ENCODE results near the gene ADPGK. TPM values are rescaled to one million over a fixed set of nuclear protein-coding genes. Genes with fewer than 3 reads are reported as not detected.

The ADPGK gene
- total and polyA plus RNA-seq, 11 donors = 7.1 to 31.7 (median 10.4) TPM

GRCh38 chr15:72783004-72783639 is 436 bp downstream of the ADPGK start:
- Histone ChIP-seq H3K4me3 (peak overlapping the region; percentile 77 to 100 (median 90)), H3K9me3 (no peaks in the 10 kb centered on the region), H3K27ac (peak overlapping the region; percentile 78 to 98 (median 88)), H3K4me1 (peaks cover 0 to 40% (median 23%) of the 10 kb centered on the region in 12 donors), H3K36me3 (peaks cover 0 to 33% (median 4%) of the 10 kb centered on the region in 9 donors), H3K27me3 (no peaks in the 10 kb centered on the region)
- TF ChIP-seq POLR2A (IDR thresholded peaks at IDR 0.05) (no peak), CTCF (IDR thresholded peaks at IDR 0.05) (no peak)
- WGBS, 4 donors = 0 to 1% (median 1%) methylated on average over 42 to 52 of the region's 52 CpGs
- ATAC-seq (peak in 1 of 4 donors; percentile 45), DNase-seq (peak in 2 of 5 donors; percentile 30 to 43)
- intact Hi-C loops (cut with DNase I) = loop anchor here in 6 of 10 donors (2.0 to 10.0 kb wide), 7 partner anchors 270 to 492 kb away; partner anchors contain the start of genes NEO1 (in 2 of the 6) and ARIH1 (in 1 of the 6)

GRCh38 chr15:72782274-72783003 is 1.1 kb downstream of the ADPGK start:
- H3K9me3 ChIP-seq = no peaks in the 10 kb centered on the region
- intact Hi-C loops (cut with DNase I) = loop anchor here in 6 of 10 donors (2.0 to 10.0 kb wide), 7 partner anchors 270 to 492 kb away; partner anchors contain the start of genes NEO1 (in 2 of the 6) and ARIH1 (in 1 of the 6)
- WGBS, 4 donors = 47 to 50% (median 47%) methylated on average over 14 of the region's 14 CpGs
- peaks cover 0 to 39% (median 10%) of the 10 kb centered on the region in 9 donors for H3K36me3 ChIP-seq
- peaks cover 0 to 40% (median 23%) of the 10 kb centered on the region in 12 donors for H3K4me1 ChIP-seq
- ATAC-seq (no peak), DNase-seq (no peak)
- H3K27ac ChIP-seq = peak overlapping the region in 10 of 12 donors; percentile 81 to 98 (median 90)
- peak overlapping the region; percentile 77 to 100 (median 90) for H3K4me3 ChIP-seq
- TF ChIP-seq CTCF (IDR thresholded peaks at IDR 0.05) (no peak), POLR2A (IDR thresholded peaks at IDR 0.05) (no peak)
- no peaks in the 10 kb centered on the region for H3K27me3 ChIP-seq

GRCh38 chr15:72781631-72782030 is 1.9 kb downstream of the ADPGK start:
- Histone ChIP-seq H3K9me3 (no peaks in the 10 kb centered on the region), H3K4me3 (peak overlapping the region in 4 of 12 donors; percentile 83 to 98 (median 90)), H3K27ac (peak overlapping the region in 1 of 12 donors; percentile 98), H3K27me3 (no peaks in the 10 kb centered on the region), H3K36me3 (peaks cover 0 to 48% (median 14%) of the 10 kb centered on the region in 9 donors), H3K4me1 (peaks cover 0 to 40% (median 23%) of the 10 kb centered on the region in 12 donors)
- WGBS, 4 donors = 76 to 85% (median 83%) methylated on average over 6 of the region's 6 CpGs
- DNase-seq = no peak
- intact Hi-C loops (cut with DNase I) = loop anchor here in 6 of 10 donors (2.0 to 10.0 kb wide), 7 partner anchors 271 to 493 kb away; partner anchors contain the start of genes NEO1 (in 2 of the 6) and ARIH1 (in 1 of the 6)
- ATAC-seq = no peak
- no peak for TF ChIP-seq CTCF (IDR thresholded peaks at IDR 0.05)
- no peak for TF ChIP-seq POLR2A (IDR thresholded peaks at IDR 0.05)

- H3K4me1 ChIP-seq = peaks cover 0 to 55% (median 19%) of the 10 kb centered on the region in 12 donors
- peaks cover 0 to 68% (median 29%) of the 10 kb centered on the region in 9 donors for H3K36me3 ChIP-seq
- no peak for TF ChIP-seq POLR2A (IDR thresholded peaks at IDR 0.05)
- TF ChIP-seq CTCF (IDR thresholded peaks at IDR 0.05) = no peak
- DNase-seq (no peak), ATAC-seq (no peak)
- H3K27ac ChIP-seq = no peak overlapping the region
- H3K4me3 ChIP-seq = no peak overlapping the region
- intact Hi-C loops (cut with DNase I) = no loop called here
- no peaks in the 10 kb centered on the region for H3K27me3 ChIP-seq
- 79 to 89% (median 88%) methylated on average over 6 of the region's 6 CpGs for WGBS, 4 donors
- no peaks in the 10 kb centered on the region for H3K9me3 ChIP-seq
Observed at GRCh38 chr15:72778796-72779195, 4.8 kb downstream of the ADPGK start.

All from heart left ventricle (tissue), 16 donors.